GM23338 (cell line): Measurements from ENCODE around the gene TPSAB1.

ENCODE experiments used
- CTCF ChIP-seq, 2 experiments: fragments of 200-600 bp in 1 of 2; sonication (generic) in 1 of 2; conservative IDR thresholded peaks; 2 replicates each; pipeline versions ENCODE4 v1.5.1 to v1.6.1; 2016 to 2017; ENCODE audit warnings: antibody characterized with exemption in 2 of 2, low read depth in 2 of 2, mild to moderate bottlenecking in 2 of 2, moderate library complexity in 1 of 2
- EZH2 ChIP-seq: fragments of 200-600 bp; sonication (generic); IDR thresholded peaks from one replicate; pipeline ENCODE4 v1.8.0; 2017; ENCODE audit warnings: antibody characterized with exemption, mild to moderate bottlenecking, low read depth; ENCODE audit not compliant: unreplicated experiment
- EZH2phosphoT487 ChIP-seq: fragments of 200-600 bp; sonication (generic); IDR thresholded peaks from one replicate; pipeline ENCODE4 v1.8.1; 2018; ENCODE audit warnings: antibody characterized with exemption; ENCODE audit not compliant: unreplicated experiment
- JUNB ChIP-seq: IDR thresholded peaks from one replicate; pipeline ENCODE4 v1.6.1; 2016; ENCODE audit warnings: antibody characterized with exemption; ENCODE audit not compliant: unreplicated experiment
- POLR2AphosphoS5 ChIP-seq: IDR thresholded peaks from 2 replicates; pipeline ENCODE4 v1.6.1; 2016; ENCODE audit warnings: antibody characterized with exemption, low read depth
- REST ChIP-seq: IDR thresholded peaks from one replicate; pipeline ENCODE4 v1.6.1; 2018; ENCODE audit warnings: antibody characterized with exemption; ENCODE audit not compliant: unreplicated experiment
- ZNF114 ChIP-seq: fragments of 250-450 bp; sonication (Bioruptor Pico); IDR thresholded peaks from 2 replicates; pipeline ENCODE4 v1.5.0; 2020; ENCODE audit warnings: mild to moderate bottlenecking, moderate library complexity

GRCh38 chr16:1260101-1260680 lies 19.7 kb downstream of the TPSAB1 start:
- TF ChIP-seq CTCF (conservative IDR thresholded peaks at IDR 0.05; ENCODE audit: low read depth in 2 of 2) (no peak), EZH2phosphoT487 (no peak), POLR2AphosphoS5 (no peak), REST (no peak), EZH2 (no peak), JUNB (no peak), ZNF114 (CRISPR knock-in tag) (no peak)
